GM23338 (cell line): Measurements from ENCODE around the gene VPS37B. TPM values are rescaled to one million over a fixed set of nuclear protein-coding genes. Genes with fewer than 3 reads are reported as not detected.

ENCODE experiments used
- ATAC-seq: fragments of 200-7000 bp; cut with Tn5 transposase; 3 replicates; pipeline ENCODE4 v1.9.1; 2020
- DNase-seq: peaks from one replicate; pipeline ENCODE4 v3.0.0-alpha.2; 2015; ENCODE audit warnings: low spot score
- H2AFZ ChIP-seq: fragments of 200-600 bp; sonication (generic); 2 replicates; pipeline ENCODE4 v1.8.0; 2016; ENCODE audit warnings: antibody characterized with exemption, mild to moderate bottlenecking, moderate library complexity
- H3F3A ChIP-seq: fragments of 200-600 bp; sonication (generic); replicated peaks from 2 replicates; pipeline ENCODE4 v1.8.0; 2017; ENCODE audit warnings: antibody characterized with exemption, mixed run types, low read depth
- H3K27ac ChIP-seq: fragments of 200-600 bp; sonication (generic); 2 replicates; pipeline ENCODE4 v1.6.1; 2016; ENCODE audit warnings: low read depth
- H3K27me3 ChIP-seq: fragments of 200-600 bp; sonication (generic); 2 replicates; pipeline ENCODE4 v1.8.0; 2016; ENCODE audit warnings: mild to moderate bottlenecking, mixed run types, moderate library complexity; ENCODE audit not compliant: insufficient read depth
- H3K36me3 ChIP-seq: fragments of 200-600 bp; sonication (generic); 2 replicates; pipeline ENCODE4 v1.8.0; 2016; ENCODE audit warnings: mild to moderate bottlenecking; ENCODE audit not compliant: insufficient read depth
- H3K4me1 ChIP-seq: fragments of 200-600 bp; sonication (generic); 2 replicates; pipeline ENCODE4 v1.8.0; 2016; ENCODE audit warnings: mild to moderate bottlenecking, moderate library complexity; ENCODE audit not compliant: insufficient read depth
- H3K4me2 ChIP-seq: fragments of 200-600 bp; sonication (generic); 2 replicates; pipeline ENCODE4 v1.7.1; 2017; ENCODE audit warnings: mixed run types
- H3K4me3 ChIP-seq: fragments of 200-600 bp; sonication (generic); 2 replicates; pipeline ENCODE4 v1.6.1; 2016; ENCODE audit warnings: mixed run types
- H3K79me2 ChIP-seq: fragments of 200-600 bp; sonication (generic); replicated peaks from 2 replicates; pipeline ENCODE4 v1.8.0; 2017; ENCODE audit warnings: mild to moderate bottlenecking; ENCODE audit not compliant: insufficient read depth
- H3K9me2 ChIP-seq: fragments of 200-600 bp; sonication (generic); 2 replicates; pipeline ENCODE4 v1.8.0; 2017; ENCODE audit not compliant: insufficient read depth
- H4K20me1 ChIP-seq: fragments of 200-600 bp; sonication (generic); replicated peaks from 2 replicates; pipeline ENCODE4 v1.8.0; 2017; ENCODE audit warnings: mild to moderate bottlenecking; ENCODE audit not compliant: insufficient read depth
- H3K27ac Mint-ChIP-seq: 2 replicates; pipeline ENCODE4 v1.8.0; 2020; ENCODE audit warnings: inconsistent platforms, mild to moderate bottlenecking, moderate library complexity, mixed read lengths
- H3K27me3 Mint-ChIP-seq: 3 replicates; pipeline ENCODE4 v1.8.0; 2022; ENCODE audit warnings: low read depth, mild to moderate bottlenecking, moderate library complexity, mixed read lengths, inconsistent platforms; ENCODE audit not compliant: insufficient read depth, poor library complexity
- H3K36me3 Mint-ChIP-seq: 3 replicates; pipeline ENCODE4 v1.8.0; 2021; ENCODE audit warnings: low read depth, mild to moderate bottlenecking, inconsistent platforms, moderate library complexity, mixed read lengths
- H3K4me1 Mint-ChIP-seq: 3 replicates; pipeline ENCODE4 v1.8.0; 2020; ENCODE audit warnings: mild to moderate bottlenecking, inconsistent platforms, mixed read lengths
- H3K4me3 Mint-ChIP-seq: 3 replicates; pipeline ENCODE4 v1.8.0; 2021; ENCODE audit warnings: moderate library complexity, mild to moderate bottlenecking, inconsistent platforms, mixed read lengths
- H3K9me3 Mint-ChIP-seq: 3 replicates; pipeline ENCODE4 v1.8.0; 2020; ENCODE audit warnings: moderate library complexity, mild to moderate bottlenecking, inconsistent platforms, mixed read lengths
- JUNB ChIP-seq: IDR thresholded peaks from one replicate; pipeline ENCODE4 v1.6.1; 2016; ENCODE audit warnings: antibody characterized with exemption; ENCODE audit not compliant: unreplicated experiment
- NANOG ChIP-seq: IDR thresholded peaks from 2 replicates; pipeline ENCODE4 v1.6.1; 2016; ENCODE audit warnings: antibody characterized with exemption, borderline replicate concordance
- POLR2AphosphoS5 ChIP-seq: IDR thresholded peaks from 2 replicates; pipeline ENCODE4 v1.6.1; 2016; ENCODE audit warnings: antibody characterized with exemption, low read depth
- ZNF331 ChIP-seq: fragments of 250-450 bp; sonication (Bioruptor Pico); IDR thresholded peaks from 2 replicates; pipeline ENCODE4 v1.5.0; 2020; ENCODE audit warnings: low read depth, mild to moderate bottlenecking, moderate library complexity
- polyA plus RNA-seq: library from polyadenylated mRNA; unstranded; fragments of >200 nt; fragmentation: Nextera tagmentation; extraction: Ambion mirVana; gene quantifications from 2 replicates; pipeline ENCODE4 v1.2.1, GENCODE V29; 2016
- total RNA-seq: library from RNA; depleted of rRNA; stranded (reverse); fragments of >200 nt; shearing (Covaris generic); gene quantifications from 2 replicates; pipeline ENCODE4 v1.2.3, GENCODE V29; 2014
- TF ChIP-seq, protein P1 (sequence below), 2 experiments: fragments of 200-600 bp in 1 of 2; sonication (generic) in 1 of 2; conservative IDR thresholded peaks; 2 replicates each; pipeline versions ENCODE4 v1.5.1 to v1.6.1; 2016 to 2017; ENCODE audit warnings: antibody characterized with exemption in 2 of 2, low read depth in 2 of 2, mild to moderate bottlenecking in 2 of 2, moderate library complexity in 1 of 2
- TF ChIP-seq, protein P2 (sequence below): IDR thresholded peaks from 2 replicates; pipeline ENCODE4 v1.6.1; 2016; ENCODE audit warnings: antibody characterized with exemption
- TF ChIP-seq, protein P3 (sequence below): fragments of 250-450 bp; sonication (Bioruptor Pico); IDR thresholded peaks from 2 replicates; pipeline ENCODE4 v1.5.0; 2020; ENCODE audit warnings: mild to moderate bottlenecking, moderate library complexity

Gene VPS37B
- total and polyA plus RNA-seq, 2 experiments from 2014 or later = 6.7 to 10.9 TPM

DNA sequence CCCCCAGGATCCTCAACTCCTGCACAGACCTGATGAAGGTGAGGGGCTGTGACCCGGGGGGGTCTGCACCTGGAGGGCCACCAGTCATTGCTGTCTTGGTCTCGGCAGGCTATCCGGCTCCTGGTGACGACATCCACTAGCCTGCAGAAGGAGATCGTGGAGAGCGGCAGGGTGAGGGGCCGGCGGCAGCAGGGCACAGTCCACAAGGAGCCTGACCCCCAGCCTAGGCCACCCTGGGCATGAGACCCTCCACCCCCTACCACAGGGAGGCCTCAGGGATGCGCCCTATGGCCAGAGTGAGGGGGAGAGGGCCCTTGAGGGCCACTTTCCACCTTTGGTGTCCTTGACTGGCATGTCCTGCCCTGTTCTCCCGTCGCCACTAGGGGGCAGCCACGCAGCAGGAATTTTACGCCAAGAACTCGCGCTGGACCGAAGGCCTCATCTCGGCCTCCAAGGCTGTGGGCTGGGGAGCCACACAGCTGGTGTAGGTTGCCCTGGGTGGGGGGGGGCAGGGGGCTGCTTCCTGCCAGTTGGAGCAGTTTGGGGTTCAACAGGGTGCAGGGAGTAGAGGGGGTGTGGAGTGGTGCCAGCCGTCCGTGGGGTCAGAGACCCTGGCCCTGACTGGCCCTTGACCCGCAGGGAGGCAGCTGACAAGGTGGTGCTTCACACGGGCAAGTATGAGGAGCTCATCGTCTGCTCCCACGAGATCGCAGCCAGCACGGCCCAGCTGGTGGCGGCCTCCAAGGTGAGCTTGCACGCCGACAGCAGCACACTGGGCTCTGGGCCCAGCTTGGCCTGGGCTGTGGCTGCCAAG is 35.7 kb downstream of the VPS37B start:
- Histone ChIP-seq H3F3A (no peaks in the 10 kb centered on the region), H3K4me2 (no peak overlapping the region), H3K36me3 (no peaks in the 10 kb centered on the region), H3K4me1 (no peaks in the 10 kb centered on the region), H3K79me2 (no peaks in the 10 kb centered on the region), H4K20me1 (peaks cover 6% of the 10 kb centered on the region; the same call in 1 of the 2 replicates), H3K27ac (no peak overlapping the region), H2AFZ (no peak overlapping the region), H3K9me2 (no peaks in the 10 kb centered on the region), H3K4me3 (no peak overlapping the region), H3K27me3 (no peaks in the 10 kb centered on the region)
- DNase-seq (peak; percentile 84), ATAC-seq (peak; percentile 83)
- Mint-ChIP-seq H3K27me3 (peaks cover 9% of the 10 kb centered on the region), H3K36me3 (no peaks in the 10 kb centered on the region; the same call in 2 of the 3 replicates), H3K9me3 (no peaks in the 10 kb centered on the region), H3K4me3 (no peak overlapping the region), H3K27ac (no peak overlapping the region), H3K4me1 (no peaks in the 10 kb centered on the region; the same call in 2 of the 3 replicates)
- TF ChIP-seq, protein P1, sequence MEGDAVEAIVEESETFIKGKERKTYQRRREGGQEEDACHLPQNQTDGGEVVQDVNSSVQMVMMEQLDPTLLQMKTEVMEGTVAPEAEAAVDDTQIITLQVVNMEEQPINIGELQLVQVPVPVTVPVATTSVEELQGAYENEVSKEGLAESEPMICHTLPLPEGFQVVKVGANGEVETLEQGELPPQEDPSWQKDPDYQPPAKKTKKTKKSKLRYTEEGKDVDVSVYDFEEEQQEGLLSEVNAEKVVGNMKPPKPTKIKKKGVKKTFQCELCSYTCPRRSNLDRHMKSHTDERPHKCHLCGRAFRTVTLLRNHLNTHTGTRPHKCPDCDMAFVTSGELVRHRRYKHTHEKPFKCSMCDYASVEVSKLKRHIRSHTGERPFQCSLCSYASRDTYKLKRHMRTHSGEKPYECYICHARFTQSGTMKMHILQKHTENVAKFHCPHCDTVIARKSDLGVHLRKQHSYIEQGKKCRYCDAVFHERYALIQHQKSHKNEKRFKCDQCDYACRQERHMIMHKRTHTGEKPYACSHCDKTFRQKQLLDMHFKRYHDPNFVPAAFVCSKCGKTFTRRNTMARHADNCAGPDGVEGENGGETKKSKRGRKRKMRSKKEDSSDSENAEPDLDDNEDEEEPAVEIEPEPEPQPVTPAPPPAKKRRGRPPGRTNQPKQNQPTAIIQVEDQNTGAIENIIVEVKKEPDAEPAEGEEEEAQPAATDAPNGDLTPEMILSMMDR (conservative IDR thresholded peaks at IDR 0.05; ENCODE audit: low read depth in 2 of 2) = peak; percentile 83 to 95
- no peak for TF ChIP-seq JUNB
- TF ChIP-seq NANOG = no peak

DNA sequence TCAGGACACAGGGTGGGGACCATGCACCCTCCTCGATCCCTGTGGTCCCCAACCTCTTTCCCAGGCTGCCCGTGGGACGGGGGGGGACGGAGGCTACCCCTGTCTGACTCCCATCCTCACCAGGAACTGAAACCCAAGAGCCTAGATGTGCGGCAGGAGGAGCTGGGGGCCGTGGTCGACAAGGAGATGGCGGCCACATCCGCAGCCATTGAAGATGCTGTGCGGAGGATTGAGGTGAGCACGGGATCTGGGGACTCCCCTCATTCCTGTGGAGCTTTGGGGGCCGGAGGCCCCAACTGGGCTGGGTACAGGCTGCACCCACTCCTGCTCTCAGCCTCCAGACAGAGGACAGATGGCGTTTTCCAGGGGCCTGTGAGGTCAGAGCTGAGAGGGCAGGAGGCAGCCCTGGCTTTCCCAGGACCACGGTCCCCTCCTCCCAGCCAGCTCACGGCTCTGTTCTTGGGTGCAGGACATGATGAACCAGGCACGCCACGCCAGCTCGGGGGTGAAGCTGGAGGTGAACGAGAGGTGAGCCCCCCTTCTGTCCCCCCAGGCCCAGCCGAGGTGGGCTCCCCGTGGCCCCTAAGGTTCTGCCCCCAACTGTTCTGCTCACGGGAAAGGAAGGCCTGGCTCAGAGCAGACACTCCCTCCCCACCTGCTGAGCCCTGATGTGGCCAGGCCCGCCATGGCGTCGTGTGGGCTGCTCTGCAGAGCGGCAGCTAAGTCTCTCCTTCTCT is 36.5 kb downstream of the VPS37B start:
- Histone ChIP-seq H4K20me1 (peaks cover 6% of the 10 kb centered on the region; the same call in 1 of the 2 replicates), H3K4me3 (no peak overlapping the region), H3K9me2 (no peaks in the 10 kb centered on the region), H3K27me3 (no peaks in the 10 kb centered on the region), H3K4me2 (no peak overlapping the region), H2AFZ (no peak overlapping the region), H3K4me1 (no peaks in the 10 kb centered on the region), H3F3A (no peaks in the 10 kb centered on the region), H3K36me3 (no peaks in the 10 kb centered on the region), H3K27ac (no peak overlapping the region), H3K79me2 (no peaks in the 10 kb centered on the region)
- Mint-ChIP-seq H3K9me3 (no peaks in the 10 kb centered on the region), H3K4me3 (no peak overlapping the region), H3K27ac (no peak overlapping the region), H3K36me3 (no peaks in the 10 kb centered on the region; the same call in 2 of the 3 replicates), H3K27me3 (peaks cover 8% of the 10 kb centered on the region), H3K4me1 (no peaks in the 10 kb centered on the region; the same call in 2 of the 3 replicates)
- TF ChIP-seq NANOG = no peak
- TF ChIP-seq, protein P2, sequence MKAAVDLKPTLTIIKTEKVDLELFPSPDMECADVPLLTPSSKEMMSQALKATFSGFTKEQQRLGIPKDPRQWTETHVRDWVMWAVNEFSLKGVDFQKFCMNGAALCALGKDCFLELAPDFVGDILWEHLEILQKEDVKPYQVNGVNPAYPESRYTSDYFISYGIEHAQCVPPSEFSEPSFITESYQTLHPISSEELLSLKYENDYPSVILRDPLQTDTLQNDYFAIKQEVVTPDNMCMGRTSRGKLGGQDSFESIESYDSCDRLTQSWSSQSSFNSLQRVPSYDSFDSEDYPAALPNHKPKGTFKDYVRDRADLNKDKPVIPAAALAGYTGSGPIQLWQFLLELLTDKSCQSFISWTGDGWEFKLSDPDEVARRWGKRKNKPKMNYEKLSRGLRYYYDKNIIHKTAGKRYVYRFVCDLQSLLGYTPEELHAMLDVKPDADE = no peak
- TF ChIP-seq, protein P3, sequence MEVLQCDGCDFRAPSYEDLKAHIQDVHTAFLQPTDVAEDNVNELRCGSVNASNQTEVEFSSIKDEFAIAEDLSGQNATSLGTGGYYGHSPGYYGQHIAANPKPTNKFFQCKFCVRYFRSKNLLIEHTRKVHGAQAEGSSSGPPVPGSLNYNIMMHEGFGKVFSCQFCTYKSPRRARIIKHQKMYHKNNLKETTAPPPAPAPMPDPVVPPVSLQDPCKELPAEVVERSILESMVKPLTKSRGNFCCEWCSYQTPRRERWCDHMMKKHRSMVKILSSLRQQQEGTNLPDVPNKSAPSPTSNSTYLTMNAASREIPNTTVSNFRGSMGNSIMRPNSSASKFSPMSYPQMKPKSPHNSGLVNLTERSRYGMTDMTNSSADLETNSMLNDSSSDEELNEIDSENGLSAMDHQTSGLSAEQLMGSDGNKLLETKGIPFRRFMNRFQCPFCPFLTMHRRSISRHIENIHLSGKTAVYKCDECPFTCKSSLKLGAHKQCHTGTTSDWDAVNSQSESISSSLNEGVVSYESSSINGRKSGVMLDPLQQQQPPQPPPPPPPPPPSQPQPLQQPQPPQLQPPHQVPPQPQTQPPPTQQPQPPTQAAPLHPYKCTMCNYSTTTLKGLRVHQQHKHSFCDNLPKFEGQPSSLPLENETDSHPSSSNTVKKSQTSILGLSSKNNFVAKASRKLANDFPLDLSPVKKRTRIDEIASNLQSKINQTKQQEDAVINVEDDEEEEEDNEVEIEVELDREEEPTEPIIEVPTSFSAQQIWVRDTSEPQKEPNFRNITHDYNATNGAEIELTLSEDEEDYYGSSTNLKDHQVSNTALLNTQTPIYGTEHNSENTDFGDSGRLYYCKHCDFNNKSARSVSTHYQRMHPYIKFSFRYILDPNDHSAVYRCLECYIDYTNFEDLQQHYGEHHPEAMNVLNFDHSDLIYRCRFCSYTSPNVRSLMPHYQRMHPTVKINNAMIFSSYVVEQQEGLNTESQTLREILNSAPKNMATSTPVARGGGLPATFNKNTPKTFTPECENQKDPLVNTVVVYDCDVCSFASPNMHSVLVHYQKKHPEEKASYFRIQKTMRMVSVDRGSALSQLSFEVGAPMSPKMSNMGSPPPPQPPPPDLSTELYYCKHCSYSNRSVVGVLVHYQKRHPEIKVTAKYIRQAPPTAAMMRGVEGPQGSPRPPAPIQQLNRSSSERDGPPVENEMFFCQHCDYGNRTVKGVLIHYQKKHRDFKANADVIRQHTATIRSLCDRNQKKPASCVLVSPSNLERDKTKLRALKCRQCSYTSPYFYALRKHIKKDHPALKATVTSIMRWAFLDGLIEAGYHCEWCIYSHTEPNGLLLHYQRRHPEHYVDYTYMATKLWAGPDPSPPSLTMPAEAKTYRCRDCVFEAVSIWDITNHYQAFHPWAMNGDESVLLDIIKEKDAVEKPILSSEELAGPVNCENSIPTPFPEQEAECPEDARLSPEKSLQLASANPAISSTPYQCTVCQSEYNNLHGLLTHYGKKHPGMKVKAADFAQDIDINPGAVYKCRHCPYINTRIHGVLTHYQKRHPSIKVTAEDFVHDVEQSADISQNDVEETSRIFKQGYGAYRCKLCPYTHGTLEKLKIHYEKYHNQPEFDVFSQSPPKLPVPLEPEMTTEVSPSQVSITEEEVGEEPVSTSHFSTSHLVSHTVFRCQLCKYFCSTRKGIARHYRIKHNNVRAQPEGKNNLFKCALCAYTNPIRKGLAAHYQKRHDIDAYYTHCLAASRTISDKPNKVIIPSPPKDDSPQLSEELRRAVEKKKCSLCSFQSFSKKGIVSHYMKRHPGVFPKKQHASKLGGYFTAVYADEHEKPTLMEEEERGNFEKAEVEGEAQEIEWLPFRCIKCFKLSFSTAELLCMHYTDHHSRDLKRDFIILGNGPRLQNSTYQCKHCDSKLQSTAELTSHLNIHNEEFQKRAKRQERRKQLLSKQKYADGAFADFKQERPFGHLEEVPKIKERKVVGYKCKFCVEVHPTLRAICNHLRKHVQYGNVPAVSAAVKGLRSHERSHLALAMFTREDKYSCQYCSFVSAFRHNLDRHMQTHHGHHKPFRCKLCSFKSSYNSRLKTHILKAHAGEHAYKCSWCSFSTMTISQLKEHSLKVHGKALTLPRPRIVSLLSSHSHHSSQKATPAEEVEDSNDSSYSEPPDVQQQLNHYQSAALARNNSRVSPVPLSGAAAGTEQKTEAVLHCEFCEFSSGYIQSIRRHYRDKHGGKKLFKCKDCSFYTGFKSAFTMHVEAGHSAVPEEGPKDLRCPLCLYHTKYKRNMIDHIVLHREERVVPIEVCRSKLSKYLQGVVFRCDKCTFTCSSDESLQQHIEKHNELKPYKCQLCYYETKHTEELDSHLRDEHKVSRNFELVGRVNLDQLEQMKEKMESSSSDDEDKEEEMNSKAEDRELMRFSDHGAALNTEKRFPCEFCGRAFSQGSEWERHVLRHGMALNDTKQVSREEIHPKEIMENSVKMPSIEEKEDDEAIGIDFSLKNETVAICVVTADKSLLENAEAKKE (CRISPR knock-in tag) = no peak
- TF ChIP-seq ZNF331 (CRISPR knock-in tag) = no peak
- no peak for TF ChIP-seq POLR2AphosphoS5
- ATAC-seq (no peak; the same call in 2 of the 3 replicates), DNase-seq (no peak)
